ENCODE measurements around the gene KIF3B. TPM values are rescaled to one million over a fixed set of nuclear protein-coding genes. Genes with fewer than 3 reads are reported as not detected.
A peak's percentile ranks its signal among the peaks of the same experiment; 100 is the strongest.

The KIF3B gene
- total RNA-seq, 1 experiment from 2014 or later, result 49.0 TPM

DNA sequence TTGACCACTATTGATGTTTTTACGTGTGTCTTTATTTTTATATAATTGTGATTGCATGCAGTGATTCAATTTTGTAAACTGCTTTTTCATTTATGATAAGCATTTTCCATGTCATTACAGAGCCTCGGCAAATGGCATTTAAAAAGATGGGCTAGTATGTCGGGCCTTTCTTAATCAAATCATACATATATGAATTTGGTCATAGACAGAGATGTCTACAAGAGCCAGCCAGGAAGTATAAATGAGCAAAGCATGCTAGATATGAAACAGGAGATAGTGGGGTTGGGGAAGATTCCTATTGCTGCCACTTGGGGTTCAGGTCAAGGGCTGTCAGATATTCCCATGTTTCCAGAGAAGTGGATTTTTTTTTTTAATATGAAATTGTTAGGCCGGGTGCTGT, 20.0 kb downstream of the KIF3B start:
- Mint-ChIP-seq H3K4me3 (ENCODE audit: unreplicated experiment) (no peak overlapping the region), H3K27me3 (ENCODE audit: insufficient read depth, unreplicated experiment) (no peaks in the 10 kb centered on the region), H3K9me3 (ENCODE audit: unreplicated experiment) (no peaks in the 10 kb centered on the region), H3K27ac (ENCODE audit: unreplicated experiment) (no peak overlapping the region), H3K4me1 (ENCODE audit: low read depth, unreplicated experiment) (peaks cover 24% of the 10 kb centered on the region), H3K36me3 (ENCODE audit: insufficient read depth, unreplicated experiment) (peaks cover 7% of the 10 kb centered on the region)
- Histone ChIP-seq H3K4me1 (0 out of 2 replicates have a peak, but pooled peaks cover 3% of the 10 kb centered on the region), H3K9me3 (no peaks in the 10 kb centered on the region), H3K36me3 (ENCODE audit: control insufficient read depth, insufficient read depth, low read length) (peaks cover 3% of the 10 kb centered on the region; the same call in 1 of the 2 replicates), H3K4me3 (ENCODE audit: low read depth, low read length) (no peak overlapping the region), H3K27me3 (replicated peaks; ENCODE audit: control insufficient read depth, insufficient read depth, low read length) (no peaks in the 10 kb centered on the region)
- ChIA-PET POLR2A (no interaction called here), CTCF (no interaction called here)
- TF ChIP-seq, protein P1, sequence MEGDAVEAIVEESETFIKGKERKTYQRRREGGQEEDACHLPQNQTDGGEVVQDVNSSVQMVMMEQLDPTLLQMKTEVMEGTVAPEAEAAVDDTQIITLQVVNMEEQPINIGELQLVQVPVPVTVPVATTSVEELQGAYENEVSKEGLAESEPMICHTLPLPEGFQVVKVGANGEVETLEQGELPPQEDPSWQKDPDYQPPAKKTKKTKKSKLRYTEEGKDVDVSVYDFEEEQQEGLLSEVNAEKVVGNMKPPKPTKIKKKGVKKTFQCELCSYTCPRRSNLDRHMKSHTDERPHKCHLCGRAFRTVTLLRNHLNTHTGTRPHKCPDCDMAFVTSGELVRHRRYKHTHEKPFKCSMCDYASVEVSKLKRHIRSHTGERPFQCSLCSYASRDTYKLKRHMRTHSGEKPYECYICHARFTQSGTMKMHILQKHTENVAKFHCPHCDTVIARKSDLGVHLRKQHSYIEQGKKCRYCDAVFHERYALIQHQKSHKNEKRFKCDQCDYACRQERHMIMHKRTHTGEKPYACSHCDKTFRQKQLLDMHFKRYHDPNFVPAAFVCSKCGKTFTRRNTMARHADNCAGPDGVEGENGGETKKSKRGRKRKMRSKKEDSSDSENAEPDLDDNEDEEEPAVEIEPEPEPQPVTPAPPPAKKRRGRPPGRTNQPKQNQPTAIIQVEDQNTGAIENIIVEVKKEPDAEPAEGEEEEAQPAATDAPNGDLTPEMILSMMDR (IDR thresholded peaks at IDR 0.05; ENCODE audit: insufficient read depth in 1 of 2, low read depth in 1 of 2, low read length in 1 of 2, severe bottlenecking in 1 of 2, unreplicated experiment in 1 of 2), result no peak
- DNase-seq, result no peak
- intact Hi-C loops (cut with micrococcal nuclease; ENCODE audit: unreplicated experiment), result no loop called here
- BruUV-seq (replicated peaks), result no TSS peak

DNA sequence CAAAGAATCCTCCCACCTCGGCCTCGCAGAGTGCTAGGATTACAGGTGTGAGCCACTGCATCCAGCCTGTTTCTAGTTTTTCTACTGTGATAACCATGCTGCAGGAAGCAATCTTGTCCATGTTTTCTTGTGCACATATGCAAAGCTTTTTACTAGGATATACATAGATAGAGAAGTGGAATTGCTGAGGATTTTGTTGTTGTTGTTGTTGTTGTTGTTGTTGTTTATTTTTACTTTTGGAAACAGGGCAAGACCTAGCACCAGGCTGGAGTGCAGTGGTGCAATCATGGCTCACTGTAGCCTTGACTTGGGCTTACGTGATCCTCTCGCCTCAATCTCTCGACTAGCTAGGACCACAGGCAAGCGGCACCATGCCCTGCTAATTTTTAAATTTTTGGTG, 23.2 kb downstream of the KIF3B start:
- no TSS peak for BruUV-seq (replicated peaks)
- Mint-ChIP-seq H3K4me3 (ENCODE audit: unreplicated experiment) (no peak overlapping the region), H3K27me3 (ENCODE audit: insufficient read depth, unreplicated experiment) (no peaks in the 10 kb centered on the region), H3K36me3 (ENCODE audit: insufficient read depth, unreplicated experiment) (peaks cover 12% of the 10 kb centered on the region), H3K9me3 (ENCODE audit: unreplicated experiment) (no peaks in the 10 kb centered on the region), H3K4me1 (ENCODE audit: low read depth, unreplicated experiment) (peaks cover 24% of the 10 kb centered on the region), H3K27ac (ENCODE audit: unreplicated experiment) (peak overlapping the region; percentile 39)
- POLR2A ChIA-PET, result no interaction called here
- H3K4me1 ChIP-seq, result 0 out of 2 replicates have a peak, but pooled peaks cover 3% of the 10 kb centered on the region
- H3K36me3 ChIP-seq (ENCODE audit: control insufficient read depth, insufficient read depth, low read length), result peaks cover 3% of the 10 kb centered on the region; the same call in 1 of the 2 replicates
- no peaks in the 10 kb centered on the region for H3K27me3 ChIP-seq (replicated peaks; ENCODE audit: control insufficient read depth, insufficient read depth, low read length)
- DNase-seq, result no peak
- TF ChIP-seq, protein P1 (IDR thresholded peaks at IDR 0.05; ENCODE audit: insufficient read depth in 1 of 2, low read depth in 1 of 2, low read length in 1 of 2, severe bottlenecking in 1 of 2, unreplicated experiment in 1 of 2), result no peak
- CTCF ChIA-PET, result interaction anchor here (0.6 kb wide), 1 partner anchor 111 kb away, joined by 5 read pairs; no protein-coding TSS in a partner anchor
- H3K4me3 ChIP-seq (ENCODE audit: low read depth, low read length), result no peak overlapping the region
- intact Hi-C loops (cut with micrococcal nuclease; ENCODE audit: unreplicated experiment), result no loop called here
- H3K9me3 ChIP-seq, result no peaks in the 10 kb centered on the region

DNA sequence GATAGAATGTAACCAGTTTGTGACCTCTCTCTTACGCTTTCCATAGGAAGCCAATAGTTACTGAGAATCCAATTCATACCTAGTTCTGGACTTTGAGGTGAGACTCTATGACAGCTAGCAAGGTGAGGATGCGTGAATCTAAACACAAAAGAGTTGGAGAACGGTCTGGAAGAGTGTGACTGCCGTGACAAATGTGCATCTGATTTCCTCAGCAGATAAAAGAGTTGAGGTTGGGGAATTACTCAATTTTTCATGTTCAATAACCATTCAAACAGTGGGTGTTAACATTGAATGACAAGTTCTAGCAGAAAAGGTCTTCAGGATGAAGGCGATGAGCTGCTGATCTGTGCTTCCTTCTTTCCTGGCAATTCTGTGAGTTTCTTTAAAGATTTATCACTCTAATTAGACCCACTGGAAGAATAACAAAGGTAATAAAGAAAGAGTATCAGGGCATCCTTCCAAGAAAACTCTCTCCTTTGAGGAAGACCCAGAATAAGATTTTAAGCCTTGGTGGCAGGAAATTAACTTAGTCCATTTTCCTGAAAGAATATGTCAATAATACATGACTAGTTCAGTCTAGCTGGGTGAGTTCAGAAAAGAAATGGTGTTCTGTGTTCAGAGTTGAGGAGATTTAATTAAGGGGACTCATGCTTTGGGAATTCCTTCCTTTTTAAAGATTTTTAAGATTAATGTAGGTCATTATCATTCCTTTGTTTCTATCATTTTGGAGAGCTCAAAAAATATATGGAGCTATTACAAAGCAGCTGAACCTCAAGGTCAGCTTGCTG, 24.5 kb downstream of the KIF3B start:
- Histone ChIP-seq H3K4me1 (0 out of 2 replicates have a peak, but pooled peaks cover 3% of the 10 kb centered on the region), H3K27me3 (replicated peaks; ENCODE audit: control insufficient read depth, insufficient read depth, low read length) (no peaks in the 10 kb centered on the region), H3K4me3 (ENCODE audit: low read depth, low read length) (no peak overlapping the region), H3K9me3 (no peaks in the 10 kb centered on the region), H3K36me3 (ENCODE audit: control insufficient read depth, insufficient read depth, low read length) (0 out of 2 replicates have a peak, but pooled peaks cover 3% of the 10 kb centered on the region)
- peaks cover 12% of the 10 kb centered on the region for H3K36me3 Mint-ChIP-seq (ENCODE audit: insufficient read depth, unreplicated experiment)
- H3K4me1 Mint-ChIP-seq (ENCODE audit: low read depth, unreplicated experiment), result peaks cover 19% of the 10 kb centered on the region
- intact Hi-C loops (cut with micrococcal nuclease; ENCODE audit: unreplicated experiment), result no loop called here
- no peaks in the 10 kb centered on the region for H3K27me3 Mint-ChIP-seq (ENCODE audit: insufficient read depth, unreplicated experiment)
- TF ChIP-seq, protein P1 (IDR thresholded peaks at IDR 0.05; ENCODE audit: insufficient read depth in 1 of 2, low read depth in 1 of 2, low read length in 1 of 2, severe bottlenecking in 1 of 2, unreplicated experiment in 1 of 2), result no peak
- POLR2A ChIA-PET, result interaction anchor here (0.5 to 0.6 kb wide), 2 partner anchors 19 to 542 kb away, joined by 3 read pairs; no protein-coding TSS in a partner anchor
- H3K4me3 Mint-ChIP-seq (ENCODE audit: unreplicated experiment), result no peak overlapping the region
- H3K27ac Mint-ChIP-seq (ENCODE audit: unreplicated experiment), result no peak overlapping the region
- no peaks in the 10 kb centered on the region for H3K9me3 Mint-ChIP-seq (ENCODE audit: unreplicated experiment)
- CTCF ChIA-PET, result interaction anchor here (0.6 to 0.8 kb wide), 2 partner anchors 16 to 219 kb away, joined by 3 read pairs; no protein-coding TSS in a partner anchor
- BruUV-seq (replicated peaks), result no TSS peak
- DNase-seq, result no peak
